Measurements from ENCODE around the gene TRANK1.
A peak's percentile ranks its signal among the peaks of the same experiment; 100 is the strongest.
"Not testable (repeated sequence)": the region's sequence is repeated elsewhere in the genome, so short reads cannot be mapped to it uniquely, and the experiment has no call there.

The TRANK1 gene

DNA sequence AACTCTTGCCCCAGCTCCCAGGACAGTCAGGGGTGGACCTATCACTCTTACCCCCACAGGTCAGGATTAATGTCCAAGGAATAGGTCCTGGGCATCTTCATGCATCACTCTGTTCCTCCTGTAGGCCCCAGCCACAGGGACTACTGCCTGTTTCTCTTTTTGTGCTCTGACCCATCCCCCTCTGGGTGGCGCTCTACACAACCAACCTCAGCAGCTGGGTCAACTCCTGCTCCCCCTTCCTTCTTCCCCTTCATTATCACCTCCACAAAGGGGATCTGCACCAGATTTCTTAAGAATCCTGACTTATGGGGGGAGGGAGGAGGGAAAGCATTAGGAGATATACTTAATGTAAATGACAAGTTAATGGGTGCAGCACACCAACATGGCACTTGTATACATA, 12.2 kb upstream of the TRANK1 start:
- DNase-seq (ENCODE audit: low read depth in 2 of 2) = no peak

DNA sequence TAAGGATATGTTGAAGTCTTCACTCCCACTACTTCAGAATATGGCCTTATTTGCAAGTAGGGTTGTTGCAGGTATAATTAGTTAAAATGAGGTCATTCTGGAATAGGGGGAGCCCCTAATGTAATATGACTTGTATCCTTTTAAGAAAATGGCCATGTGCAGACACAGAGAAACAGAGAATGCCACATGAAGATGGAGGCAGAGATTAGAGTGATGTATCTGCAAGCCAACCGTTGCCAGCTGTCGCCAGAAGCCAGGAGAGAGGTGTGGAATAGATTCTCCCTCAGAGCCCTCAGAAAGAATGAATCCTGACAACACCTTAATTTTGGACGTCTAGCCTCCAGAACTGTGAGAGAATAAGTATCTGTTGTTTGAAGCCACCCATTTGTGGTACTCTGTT, 11.3 kb upstream of the TRANK1 start:
- no peak for DNase-seq (ENCODE audit: low read depth in 2 of 2)

DNA sequence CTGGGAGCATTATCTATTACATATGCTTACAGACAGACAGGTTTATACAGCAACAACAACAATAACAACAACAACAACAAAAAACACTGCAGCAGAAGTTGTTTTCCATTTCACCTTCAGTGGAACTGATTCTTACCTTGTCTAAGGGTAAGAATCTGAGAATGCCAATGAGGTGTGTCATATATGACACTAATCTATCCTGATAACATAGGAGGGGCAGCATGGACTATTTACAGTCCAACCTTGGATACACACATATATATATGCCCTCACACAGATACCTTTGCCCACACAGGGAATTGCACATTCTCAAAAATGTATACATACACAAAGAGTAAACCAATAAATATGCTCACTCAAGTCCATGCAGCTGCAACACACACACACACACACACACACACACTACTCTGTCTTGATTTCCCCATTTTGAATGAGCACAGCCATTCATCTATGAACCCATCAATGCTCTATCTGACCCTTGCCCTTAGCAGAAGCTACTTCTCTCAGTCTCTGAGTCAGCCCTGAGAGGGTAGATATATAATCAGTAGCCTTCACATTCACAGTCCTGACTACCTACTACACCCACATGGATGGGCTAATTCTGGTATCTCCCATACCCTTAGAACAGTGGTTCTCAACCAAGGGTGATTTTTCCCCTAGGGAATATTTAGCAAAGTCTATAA, 9.7 kb upstream of the TRANK1 start:
- DNase-seq (ENCODE audit: low read depth in 2 of 2) = no peak

DNA sequence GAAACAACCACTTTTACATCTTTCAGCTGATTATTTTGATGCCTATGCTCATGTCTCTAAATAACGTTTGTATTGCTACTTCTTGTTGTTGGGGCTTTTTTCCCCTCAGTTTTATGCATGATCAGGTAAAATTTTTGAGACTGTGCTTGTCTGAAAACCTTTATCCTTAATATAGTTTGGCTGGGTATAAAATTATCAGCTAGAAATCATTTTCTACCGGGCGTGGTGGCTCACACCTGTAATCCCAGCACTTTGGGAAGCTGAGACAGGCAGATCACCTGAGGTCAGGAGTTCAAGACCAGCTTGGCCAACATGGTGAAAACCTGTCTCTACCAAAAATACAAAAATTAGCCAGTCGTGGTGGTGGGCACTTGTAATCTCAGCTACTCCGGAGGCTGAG, 3.0 kb upstream of the TRANK1 start:
- DNase-seq (ENCODE audit: low read depth in 2 of 2) = not testable (repeated sequence)

DNA sequence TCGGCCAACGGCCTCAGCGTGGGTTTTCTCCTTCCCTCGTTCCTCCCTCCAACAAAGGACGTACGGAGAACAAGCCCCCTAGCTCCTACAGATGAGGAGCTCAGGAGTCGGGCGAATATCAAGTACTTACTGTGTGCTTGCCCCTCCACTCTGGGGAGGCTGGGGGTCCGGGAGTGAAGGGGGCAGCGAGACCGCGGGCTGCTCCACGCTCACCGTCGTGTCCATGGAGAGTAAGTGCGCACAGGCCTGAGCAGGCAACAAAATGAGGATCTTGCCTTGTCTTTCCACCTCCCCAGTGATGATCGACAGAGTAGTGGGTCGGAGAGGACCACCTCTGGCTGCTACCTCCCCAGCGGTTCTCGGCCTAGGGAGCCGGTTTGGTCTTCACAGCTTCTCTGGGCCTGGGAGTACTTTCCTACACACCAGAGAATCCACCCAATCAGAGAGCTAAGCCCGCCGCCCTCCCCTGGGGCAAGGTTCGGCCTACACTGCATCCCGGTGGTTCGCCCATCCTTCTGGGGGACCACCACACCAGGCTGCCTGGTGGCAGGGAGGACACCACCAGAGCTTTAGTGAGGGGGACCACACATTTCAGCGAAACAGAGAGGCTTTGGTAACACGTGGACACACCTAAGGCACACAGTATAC, 603 bp upstream of the TRANK1 start:
- no peak for DNase-seq (ENCODE audit: low read depth in 2 of 2)

DNA sequence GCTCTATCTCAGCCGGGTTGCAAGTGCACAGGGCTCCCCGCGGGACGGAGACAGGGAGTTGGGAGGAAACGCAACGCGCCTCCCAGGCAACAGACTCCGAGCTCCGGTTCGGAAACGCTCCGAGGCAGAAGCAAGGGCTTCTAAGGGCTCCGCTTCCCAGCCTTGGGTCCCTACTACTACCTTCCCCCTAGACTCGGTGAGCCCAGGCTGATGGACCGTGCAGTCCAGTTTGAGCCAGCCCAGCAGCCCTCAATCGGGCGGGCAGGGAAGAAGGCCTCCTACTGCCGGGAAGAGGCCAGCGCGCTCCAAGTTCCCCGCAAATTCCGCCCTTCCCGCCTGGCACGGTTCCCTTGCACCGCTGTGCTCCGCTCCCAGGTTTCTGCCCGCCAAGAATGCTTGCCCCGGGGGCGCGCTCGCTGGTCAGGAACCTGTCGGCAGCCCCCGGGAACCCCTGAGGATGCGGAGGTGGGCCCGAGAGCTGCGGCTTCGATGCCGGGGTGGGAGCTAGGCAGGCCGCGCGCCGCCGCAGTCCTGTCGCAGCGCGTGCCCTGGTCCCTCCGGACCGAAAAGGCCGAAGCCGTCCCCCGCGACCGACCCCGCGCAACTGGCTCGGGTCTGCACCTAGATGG, 728 bp downstream of the TRANK1 start:
- DNase-seq (ENCODE audit: low read depth in 2 of 2) = peak in 1 of 2 donors; percentile 26

DNA sequence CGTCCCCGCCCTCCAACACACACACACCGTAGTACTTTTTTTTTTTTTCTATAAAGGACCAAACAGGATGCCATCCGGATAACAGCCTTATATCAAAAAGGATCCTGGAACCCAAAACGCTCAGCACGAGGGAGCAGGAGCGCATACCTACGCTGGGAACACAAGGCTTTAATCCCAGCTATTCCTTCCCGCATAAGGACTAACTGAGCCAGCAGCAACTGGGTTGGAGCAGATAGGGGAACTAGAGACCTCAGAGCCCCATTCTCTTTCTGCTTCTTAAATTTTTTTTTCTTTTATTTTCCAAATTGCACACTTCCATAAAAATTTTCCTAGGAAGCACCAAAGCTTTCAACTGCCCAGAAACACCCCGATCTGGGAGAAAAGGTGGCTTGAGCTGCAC, 1.3 kb downstream of the TRANK1 start:
- no peak for DNase-seq (ENCODE audit: low read depth in 2 of 2)

DNA sequence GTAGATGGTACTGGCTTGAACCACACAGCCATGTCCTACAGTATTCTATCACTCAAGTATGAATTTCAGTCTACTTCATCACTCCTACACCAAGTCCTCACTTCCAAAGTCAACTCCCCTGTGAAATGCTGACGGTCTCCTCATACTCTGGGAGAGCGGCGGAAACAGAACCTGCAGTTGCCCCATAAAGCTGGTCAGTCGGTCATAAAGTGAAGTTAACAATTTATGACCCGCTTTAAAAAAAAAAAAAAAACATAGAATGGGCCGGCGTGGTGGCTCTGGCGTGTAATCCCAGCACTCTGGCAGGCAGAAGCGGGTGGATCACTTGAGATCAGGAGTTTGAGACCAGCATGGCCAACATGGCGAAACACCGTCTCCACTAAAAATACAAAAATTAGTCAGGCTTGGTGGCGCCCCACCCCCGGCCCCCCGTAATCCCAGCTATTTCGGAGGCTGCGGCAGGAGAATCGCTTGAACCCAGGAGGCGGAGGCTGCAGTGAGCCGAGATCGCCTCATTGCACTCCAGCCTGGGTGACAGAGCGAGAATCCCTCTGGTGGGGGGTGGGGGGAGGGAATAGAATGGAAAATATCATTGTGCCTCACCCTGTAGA, 2.1 kb downstream of the TRANK1 start:
- DNase-seq (ENCODE audit: low read depth in 2 of 2) = no peak

DNA sequence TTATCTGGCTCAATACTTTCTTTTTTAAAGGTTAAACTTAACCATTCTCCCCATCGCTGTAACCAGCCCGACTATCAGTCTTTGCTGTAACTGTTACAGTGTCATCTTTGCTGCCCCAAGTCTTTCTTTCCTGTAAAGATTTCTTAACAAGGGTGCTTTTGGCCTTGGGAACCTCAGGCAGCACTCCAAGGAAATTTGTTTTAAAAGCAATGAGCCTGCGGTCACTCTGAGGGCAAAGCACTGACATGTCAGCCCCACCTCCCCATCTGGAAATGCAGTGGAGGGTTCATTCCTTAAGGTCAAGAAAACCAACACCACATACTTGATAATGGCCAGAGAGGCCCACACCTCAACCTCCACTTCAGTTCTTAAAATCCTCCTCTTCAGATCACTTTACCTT, 3.2 kb downstream of the TRANK1 start:
- DNase-seq (ENCODE audit: low read depth in 2 of 2) = no peak

DNA sequence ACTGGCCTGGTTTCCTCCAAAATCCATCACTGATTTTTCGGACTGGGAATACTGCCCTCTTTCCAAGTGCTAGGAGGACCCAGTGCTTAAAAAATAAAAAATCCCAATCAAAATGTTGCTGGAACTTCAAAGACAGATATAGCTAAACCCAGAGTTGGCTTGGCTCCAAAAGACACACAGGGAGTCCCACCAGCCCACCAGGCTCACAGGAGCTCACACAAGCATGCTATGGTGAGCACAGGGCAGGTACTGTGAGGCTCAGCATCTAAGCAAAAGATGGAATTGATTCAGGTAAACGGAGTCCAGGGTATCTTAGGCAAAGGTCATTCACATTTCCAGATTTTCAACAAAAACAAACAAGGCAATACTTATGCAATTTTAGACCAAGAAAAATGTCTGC, 3.7 kb downstream of the TRANK1 start:
- no peak for DNase-seq (ENCODE audit: low read depth in 2 of 2)

DNA sequence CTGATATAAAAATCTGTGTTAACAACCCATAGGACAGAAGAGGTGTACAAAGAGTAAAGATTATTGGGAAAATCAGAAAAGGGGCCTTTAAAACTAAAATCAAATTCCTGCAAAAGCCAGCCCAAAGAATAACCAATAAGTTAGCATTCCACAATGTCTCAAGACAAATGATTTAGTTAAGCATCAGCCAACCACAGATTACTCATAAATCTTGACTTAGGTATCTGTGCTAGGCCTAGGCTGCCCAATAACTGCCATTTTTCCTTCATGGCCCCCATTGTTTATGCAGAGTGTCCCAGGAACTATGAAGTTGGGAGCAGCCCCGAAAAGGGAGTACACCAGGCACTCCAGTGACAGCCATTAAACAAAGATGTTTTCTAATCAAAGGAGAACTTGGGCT, 7.4 kb downstream of the TRANK1 start:
- no peak for DNase-seq (ENCODE audit: low read depth in 2 of 2)

DNA sequence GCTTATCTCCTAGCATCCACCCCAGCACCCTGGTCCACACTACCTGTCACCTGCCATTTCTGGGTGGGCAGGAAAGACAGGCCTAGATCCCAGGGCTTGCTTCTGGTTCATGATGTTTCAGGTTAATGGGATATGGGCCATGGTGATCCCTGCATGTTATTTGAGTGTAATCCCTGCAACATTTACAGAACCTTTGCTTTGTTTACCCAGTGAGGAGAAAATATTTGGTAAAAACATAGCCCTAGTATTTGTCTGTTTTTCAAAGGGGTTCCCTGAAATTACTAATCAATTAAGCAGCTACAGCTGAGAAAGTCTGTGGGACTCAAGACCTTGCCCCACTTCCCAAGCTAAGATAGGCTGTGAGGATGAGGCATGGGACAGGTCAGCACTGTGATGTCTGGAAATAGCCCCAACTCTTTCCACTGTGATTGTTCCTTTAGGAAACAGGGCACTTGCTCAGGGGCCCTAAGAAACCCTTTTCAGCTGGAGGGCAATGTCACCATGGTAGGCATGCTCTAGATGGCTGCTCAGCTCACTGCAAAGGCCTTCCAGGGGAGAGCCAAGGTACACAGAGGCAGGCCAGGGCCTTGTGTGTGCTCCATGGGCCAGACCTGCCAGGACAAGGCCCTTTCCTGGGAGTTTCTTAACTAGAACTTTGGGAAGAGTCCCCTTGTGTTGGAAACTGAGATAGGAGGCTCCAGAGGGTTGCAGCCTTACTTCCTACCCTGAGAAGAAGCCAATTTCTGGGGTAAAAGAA, 11.1 kb downstream of the TRANK1 start:
- no peak for DNase-seq (ENCODE audit: low read depth in 2 of 2)

DNA sequence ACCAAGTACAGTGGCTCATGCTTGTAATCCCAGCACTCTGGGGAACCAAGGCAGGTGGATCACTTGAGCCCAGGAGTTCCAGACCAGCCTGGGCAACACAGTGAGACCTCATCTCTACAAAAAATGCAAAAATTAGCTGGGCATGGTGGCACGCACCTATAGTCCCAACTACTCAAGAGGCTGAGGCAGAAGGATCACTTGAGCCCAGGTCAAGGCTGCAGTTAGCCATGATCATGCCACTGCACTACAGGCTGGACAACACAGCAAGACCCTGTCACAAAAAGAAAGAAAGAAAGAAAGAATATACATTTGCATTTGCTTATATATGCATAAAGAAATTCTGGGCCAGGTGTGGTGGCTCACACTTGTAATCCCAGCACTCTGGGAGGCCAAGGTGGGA, 13.4 kb downstream of the TRANK1 start:
- not testable (repeated sequence) for DNase-seq (ENCODE audit: low read depth in 2 of 2)

DNA sequence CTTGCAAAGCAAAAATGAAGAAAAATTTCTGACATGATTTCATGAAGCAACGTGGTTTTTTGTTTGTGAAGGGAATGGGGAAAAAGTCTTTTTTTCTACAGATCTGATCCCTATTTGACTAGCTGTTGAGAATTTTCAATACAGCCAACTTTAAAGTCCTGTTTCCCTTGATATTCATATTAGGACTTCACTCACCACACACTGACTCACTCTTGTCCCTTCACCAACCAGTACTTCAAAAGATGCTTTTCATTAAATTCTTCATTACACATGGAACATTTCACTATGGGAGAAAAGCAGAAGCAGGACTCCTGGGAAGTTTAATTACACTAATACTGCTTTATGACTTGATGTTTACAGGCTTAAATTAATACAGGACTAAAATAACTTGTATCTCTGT, 16.6 kb downstream of the TRANK1 start:
- DNase-seq (ENCODE audit: low read depth in 2 of 2) = no peak

DNA sequence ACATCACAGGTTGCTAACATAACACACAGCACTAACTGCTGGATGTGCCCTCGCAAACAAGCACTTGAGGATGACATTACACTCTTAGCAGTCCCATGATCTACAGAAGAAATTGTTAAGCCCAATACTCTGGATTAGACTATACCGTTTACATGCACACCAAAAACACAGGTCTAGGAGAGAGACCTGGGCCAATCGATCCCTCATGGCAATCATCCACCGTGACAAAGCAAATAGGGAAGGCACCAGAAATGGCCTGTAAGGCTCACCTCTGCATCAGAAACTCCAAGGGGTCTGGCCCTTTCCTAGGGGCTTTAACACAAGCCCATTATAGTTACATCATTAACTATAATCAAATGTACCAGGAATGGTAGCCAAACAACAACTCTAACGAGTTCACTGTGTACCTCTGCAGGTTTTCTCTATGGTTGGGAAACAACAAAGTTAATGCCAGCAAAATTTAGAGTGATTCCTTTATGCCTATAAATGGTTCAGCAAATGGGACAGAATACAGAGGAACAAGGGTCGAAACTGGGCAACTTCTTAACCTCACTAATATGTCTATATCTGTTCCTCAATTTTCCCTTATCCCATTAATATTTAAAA, 18.5 kb downstream of the TRANK1 start:
- DNase-seq (ENCODE audit: low read depth in 2 of 2) = no peak

DNA sequence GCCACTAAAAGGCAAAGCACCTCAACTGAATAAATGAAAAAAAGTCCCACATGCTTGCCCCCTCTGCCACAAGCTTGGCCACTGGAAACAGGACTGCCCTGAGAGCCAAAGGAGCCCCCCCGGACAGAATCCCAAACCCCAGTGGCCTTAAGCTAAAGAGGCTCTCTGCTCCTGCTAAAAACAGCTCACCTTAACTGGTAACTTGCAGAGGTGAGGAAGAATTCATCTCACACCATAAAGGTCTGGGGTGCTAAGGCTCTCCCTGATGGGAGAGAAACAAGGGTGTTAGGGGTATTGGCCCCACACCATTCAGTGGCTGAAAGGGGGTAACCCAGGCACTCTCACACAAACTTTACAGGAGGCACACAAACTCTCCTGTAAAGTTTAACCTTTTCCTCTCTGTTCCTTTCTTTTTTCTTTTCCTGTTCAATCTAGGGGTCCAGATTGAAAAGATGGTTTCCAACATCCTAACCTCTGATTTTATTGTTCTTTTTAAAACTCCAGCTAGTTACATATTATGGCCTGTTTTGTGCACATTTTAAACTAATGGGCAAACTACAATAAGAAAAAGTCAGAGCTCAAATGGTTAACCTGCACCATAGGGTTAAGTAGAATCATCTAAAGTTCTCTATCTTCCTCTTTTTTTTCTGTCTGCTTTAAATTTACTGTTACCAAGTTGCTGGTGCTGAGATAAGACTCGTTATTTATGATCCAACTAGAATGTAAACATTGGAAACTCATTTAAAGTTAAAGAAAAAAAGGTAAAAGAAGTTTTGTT, 19.9 kb downstream of the TRANK1 start:
- no peak for DNase-seq (ENCODE audit: low read depth in 2 of 2)

DNA sequence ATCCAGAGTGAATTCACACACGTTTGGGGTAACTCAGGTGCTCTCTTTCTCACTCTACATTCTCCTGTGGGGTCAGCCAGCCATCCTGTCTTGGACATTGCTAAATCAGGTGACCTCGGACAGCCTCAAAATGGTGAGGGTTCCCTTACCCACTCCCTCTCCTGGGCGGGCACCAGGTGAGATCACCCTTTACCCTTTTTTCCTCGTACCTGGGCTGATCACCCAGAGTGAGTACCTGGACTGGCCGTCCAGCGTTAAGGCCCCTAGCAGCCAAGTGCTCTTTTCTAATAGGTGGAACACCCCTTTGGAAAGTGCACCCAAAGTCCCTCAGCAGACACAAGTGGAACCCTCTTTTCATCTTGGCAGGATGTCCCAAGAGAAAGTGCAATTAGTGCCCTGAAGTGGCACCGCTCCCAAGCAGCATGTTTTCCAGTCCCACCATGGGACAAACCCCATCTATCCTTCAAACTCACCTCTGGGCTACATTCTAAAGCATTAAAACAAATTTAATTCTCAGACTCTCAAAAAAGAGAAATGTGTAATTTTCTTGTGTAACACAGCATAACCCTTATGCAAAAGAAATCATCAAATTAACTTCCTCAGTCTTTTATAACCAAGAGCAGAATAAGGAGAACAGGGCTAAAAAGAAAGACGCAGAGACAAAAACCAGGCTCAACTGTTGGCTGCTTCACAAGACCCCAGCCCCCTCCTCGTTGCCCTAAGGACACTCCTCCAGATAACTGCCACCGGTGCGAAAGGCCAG, 20.7 kb downstream of the TRANK1 start:
- no peak for DNase-seq (ENCODE audit: low read depth in 2 of 2)

DNA sequence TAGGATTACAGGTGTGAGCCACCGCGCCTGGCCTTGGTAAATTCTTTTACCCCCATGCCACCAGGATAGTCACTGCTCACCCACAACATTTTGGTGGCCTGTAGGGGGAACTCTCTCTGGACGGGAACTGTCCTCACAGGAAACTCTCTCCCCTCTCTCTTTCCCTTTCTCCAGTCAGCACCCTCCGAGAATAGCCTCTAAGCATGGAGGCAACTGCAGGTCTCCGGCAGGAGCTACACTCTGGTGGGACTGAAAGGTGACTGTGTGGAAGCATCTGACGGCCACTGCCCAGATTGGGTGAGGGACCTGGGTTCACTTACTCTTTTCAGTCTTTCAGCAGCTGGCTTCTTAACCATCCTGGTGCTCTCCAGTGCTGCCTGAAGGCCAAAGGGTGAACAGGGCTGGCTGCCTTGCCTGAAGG, 21.3 kb downstream of the TRANK1 start:
- no peak for DNase-seq (ENCODE audit: low read depth in 2 of 2)

DNA sequence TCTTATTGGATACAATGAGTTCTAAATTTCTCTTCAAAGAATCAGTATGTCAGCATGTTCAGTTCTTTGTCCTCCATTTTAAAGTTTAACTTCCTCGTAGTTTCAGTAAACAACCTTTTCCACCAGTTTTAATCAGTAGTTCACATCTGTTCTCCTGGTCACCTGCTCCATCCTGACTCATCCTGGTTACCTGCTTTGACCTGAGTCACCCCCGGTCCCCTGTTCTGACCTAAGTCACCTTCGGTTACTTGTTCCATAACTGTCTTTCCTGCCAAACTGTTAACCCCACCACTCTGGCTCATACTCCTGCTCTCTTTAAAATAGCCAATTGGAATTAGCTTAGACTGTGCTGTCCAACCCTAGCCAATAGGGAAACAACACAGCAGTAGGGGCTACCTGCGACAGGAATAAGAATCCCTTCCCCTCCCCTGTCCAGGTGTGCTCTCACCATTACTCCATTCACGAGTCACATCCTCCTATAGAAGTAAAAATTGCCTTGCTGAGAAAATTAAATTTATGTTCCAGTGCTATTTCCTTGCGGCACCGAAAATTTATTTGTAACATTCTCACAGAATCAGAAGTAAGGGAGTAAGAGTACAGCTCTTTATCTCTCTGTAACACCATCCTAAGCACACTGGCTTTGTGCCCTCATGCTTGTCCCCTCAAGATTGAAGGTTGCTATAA, 23.8 kb downstream of the TRANK1 start:
- no peak for DNase-seq (ENCODE audit: low read depth in 2 of 2)
